Nephron progenitor cell (in vitro differentiated cells): ENCODE measurements around the gene PHKB.
"Not testable (repeated sequence)": the region's sequence is repeated elsewhere in the genome, so short reads cannot be mapped to it uniquely, and the experiment has no call there.

ENCODE experiments used
- DNase-seq: peaks from one replicate; pipeline ENCODE4 v3.0.0; 2021
- H3K27ac Mint-ChIP-seq: 2 replicates; pipeline ENCODE4 v1.8.0; 2021; ENCODE audit warnings: mild to moderate bottlenecking, moderate library complexity, mixed read lengths
- H3K27me3 Mint-ChIP-seq: 2 replicates; pipeline ENCODE4 v1.8.0; 2021; ENCODE audit warnings: mild to moderate bottlenecking, low read depth, mixed read lengths; ENCODE audit not compliant: poor library complexity
- H3K36me3 Mint-ChIP-seq: 2 replicates; pipeline ENCODE4 v1.8.0; 2021; ENCODE audit warnings: low read depth, mixed read lengths
- H3K4me1 Mint-ChIP-seq: 2 replicates; pipeline ENCODE4 v1.8.0; 2021; ENCODE audit warnings: mixed read lengths
- H3K4me3 Mint-ChIP-seq: 2 replicates; pipeline ENCODE4 v1.8.0; 2021; ENCODE audit warnings: mild to moderate bottlenecking, moderate library complexity, mixed read lengths
- H3K9me3 Mint-ChIP-seq: 2 replicates; pipeline ENCODE4 v1.8.0; 2021; ENCODE audit warnings: mild to moderate bottlenecking, moderate library complexity, mixed read lengths
- TF ChIP-seq, protein P1 (sequence below): fragments of 200-600 bp; sonication (generic); IDR thresholded peaks from 2 replicates; pipeline ENCODE4 v1.5.0; 2021; ENCODE audit warnings: antibody characterized with exemption

Gene PHKB

GRCh38 chr16:47528431-47528830 is 67.3 kb downstream of the PHKB start:
- Mint-ChIP-seq H3K4me3 (no peak overlapping the region), H3K27me3 (no peaks in the 10 kb centered on the region), H3K4me1 (peaks cover 5% of the 10 kb centered on the region), H3K36me3 (peaks cover 13% of the 10 kb centered on the region), H3K9me3 (no peaks in the 10 kb centered on the region), H3K27ac (no peak overlapping the region)
- DNase-seq, result no peak
- TF ChIP-seq, protein P1, sequence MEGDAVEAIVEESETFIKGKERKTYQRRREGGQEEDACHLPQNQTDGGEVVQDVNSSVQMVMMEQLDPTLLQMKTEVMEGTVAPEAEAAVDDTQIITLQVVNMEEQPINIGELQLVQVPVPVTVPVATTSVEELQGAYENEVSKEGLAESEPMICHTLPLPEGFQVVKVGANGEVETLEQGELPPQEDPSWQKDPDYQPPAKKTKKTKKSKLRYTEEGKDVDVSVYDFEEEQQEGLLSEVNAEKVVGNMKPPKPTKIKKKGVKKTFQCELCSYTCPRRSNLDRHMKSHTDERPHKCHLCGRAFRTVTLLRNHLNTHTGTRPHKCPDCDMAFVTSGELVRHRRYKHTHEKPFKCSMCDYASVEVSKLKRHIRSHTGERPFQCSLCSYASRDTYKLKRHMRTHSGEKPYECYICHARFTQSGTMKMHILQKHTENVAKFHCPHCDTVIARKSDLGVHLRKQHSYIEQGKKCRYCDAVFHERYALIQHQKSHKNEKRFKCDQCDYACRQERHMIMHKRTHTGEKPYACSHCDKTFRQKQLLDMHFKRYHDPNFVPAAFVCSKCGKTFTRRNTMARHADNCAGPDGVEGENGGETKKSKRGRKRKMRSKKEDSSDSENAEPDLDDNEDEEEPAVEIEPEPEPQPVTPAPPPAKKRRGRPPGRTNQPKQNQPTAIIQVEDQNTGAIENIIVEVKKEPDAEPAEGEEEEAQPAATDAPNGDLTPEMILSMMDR, result no peak

- no peaks in the 10 kb centered on the region for H3K27me3 Mint-ChIP-seq
- H3K36me3 Mint-ChIP-seq, result peaks cover 38% of the 10 kb centered on the region
- no peak overlapping the region for H3K4me3 Mint-ChIP-seq
- H3K27ac Mint-ChIP-seq, result no peak overlapping the region
- TF ChIP-seq, protein P1, result no peak
- H3K9me3 Mint-ChIP-seq, result peaks cover 8% of the 10 kb centered on the region
- no peaks in the 10 kb centered on the region for H3K4me1 Mint-ChIP-seq
- no peak for DNase-seq
These were observed 72.7 kb downstream of the PHKB start for GRCh38 chr16:47533744-47534292.

- no peak overlapping the region for H3K4me3 Mint-ChIP-seq
- no peaks in the 10 kb centered on the region for H3K4me1 Mint-ChIP-seq
- DNase-seq, result no peak
- peaks cover 52% of the 10 kb centered on the region for H3K9me3 Mint-ChIP-seq
- peaks cover 83% of the 10 kb centered on the region for H3K36me3 Mint-ChIP-seq
- H3K27ac Mint-ChIP-seq, result no peak overlapping the region
- H3K27me3 Mint-ChIP-seq, result no peaks in the 10 kb centered on the region
- TF ChIP-seq, protein P1, result no peak
These were observed 77.3 kb downstream of the PHKB start for GRCh38 chr16:47538472-47538871.

DNA sequence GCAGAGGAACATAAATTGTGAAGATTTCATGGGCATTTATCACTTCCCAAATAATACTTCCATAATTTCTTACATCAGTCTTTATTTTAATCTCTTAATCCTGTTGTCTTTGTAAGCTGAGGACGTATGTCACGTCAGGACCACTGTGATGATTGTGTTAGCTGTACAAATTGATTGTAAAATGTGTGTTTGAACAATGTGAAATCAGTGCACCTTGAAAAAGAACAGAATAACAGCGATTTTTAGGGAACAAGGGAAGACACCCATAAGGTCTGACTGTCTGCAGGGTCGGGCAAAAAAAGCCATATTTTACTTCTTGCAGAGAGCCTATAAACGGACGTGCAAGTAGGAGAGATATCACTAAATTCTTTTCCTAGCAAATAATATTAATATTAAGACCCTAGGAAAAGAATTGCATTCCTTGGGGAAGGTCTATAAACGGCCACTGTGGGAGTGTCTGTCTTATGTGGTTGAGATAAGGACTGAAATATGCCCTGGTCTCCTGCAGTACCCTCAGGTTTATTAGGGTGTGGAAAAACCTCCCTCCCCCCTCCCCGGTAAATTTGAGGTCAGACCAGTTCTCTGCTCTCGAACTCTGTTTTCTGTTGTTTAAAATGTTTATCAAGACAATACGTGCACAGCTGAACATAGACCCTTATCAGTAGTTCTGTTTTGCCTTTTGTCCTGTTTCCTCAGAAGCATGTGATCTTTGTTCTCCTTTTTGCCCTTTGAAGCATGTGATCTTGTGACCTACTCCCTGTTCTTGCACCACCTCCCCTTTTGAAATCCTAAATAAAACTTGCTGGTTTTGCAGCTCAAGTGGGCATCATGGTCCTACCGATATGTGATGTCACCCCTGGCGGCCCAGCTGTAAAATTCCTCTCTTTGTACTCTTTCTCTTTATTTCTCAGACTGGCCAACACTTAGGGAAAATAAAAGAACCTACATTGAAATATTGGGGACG is 78.9 kb downstream of the PHKB start:
- not testable (repeated sequence) for H3K27ac Mint-ChIP-seq, DNase-seq, H3K4me3 Mint-ChIP-seq, H3K4me1 Mint-ChIP-seq, H3K27me3 Mint-ChIP-seq
- Mint-ChIP-seq H3K36me3 (peaks cover 93% of the 10 kb centered on the region), H3K9me3 (peaks cover 67% of the 10 kb centered on the region)

DNA sequence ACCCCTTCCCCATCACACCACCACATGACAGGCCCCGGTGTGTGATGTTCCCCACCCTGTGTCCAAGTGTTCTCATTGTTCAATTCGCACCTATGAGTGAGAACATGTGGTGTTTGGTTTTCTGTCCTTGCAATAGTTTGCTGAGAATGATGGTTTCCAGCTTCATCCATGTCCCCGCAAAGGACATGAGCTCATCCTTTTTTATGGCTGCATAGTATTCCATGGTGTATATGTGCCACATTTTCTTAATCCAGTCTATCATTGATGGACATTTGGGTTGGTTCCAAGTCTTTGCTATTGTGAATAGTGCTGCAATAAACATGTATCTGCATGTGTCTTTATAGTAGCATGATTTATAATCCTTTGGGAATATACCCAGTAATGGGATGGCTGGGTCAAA is 80.0 kb downstream of the PHKB start:
- not testable (repeated sequence) for H3K27me3 Mint-ChIP-seq, H3K27ac Mint-ChIP-seq, H3K4me1 Mint-ChIP-seq, DNase-seq, H3K4me3 Mint-ChIP-seq
- peaks cover 98% of the 10 kb centered on the region for H3K36me3 Mint-ChIP-seq
- H3K9me3 Mint-ChIP-seq, result peaks cover 78% of the 10 kb centered on the region

DNA sequence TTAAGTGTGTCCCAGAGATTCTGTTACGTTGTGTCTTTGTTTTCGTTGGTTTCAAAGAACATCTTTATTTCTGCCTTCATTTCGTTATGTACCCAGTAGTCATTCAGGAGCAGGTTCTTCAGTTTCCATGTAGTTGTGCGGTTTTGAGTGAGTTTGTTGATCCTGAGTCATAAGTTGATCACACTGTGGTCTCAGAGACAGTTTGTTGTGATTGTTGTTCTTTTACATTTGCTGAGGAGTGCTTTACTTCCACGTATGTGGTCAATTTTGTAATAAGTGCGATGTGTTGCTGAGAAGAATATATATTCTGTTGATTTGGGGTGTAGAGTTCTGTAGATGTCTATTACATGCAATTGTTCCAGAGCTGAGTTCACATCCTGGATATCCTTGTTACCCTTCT is 83.1 kb downstream of the PHKB start:
- Mint-ChIP-seq H3K36me3 (peaks cover 94% of the 10 kb centered on the region), H3K9me3 (peaks cover 87% of the 10 kb centered on the region)
- H3K27ac Mint-ChIP-seq, H3K4me3 Mint-ChIP-seq, H3K4me1 Mint-ChIP-seq, H3K27me3 Mint-ChIP-seq, DNase-seq: not testable (repeated sequence)

- peaks cover 96% of the 10 kb centered on the region for H3K36me3 Mint-ChIP-seq
- H3K27me3 Mint-ChIP-seq, H3K4me3 Mint-ChIP-seq, DNase-seq, H3K27ac Mint-ChIP-seq, H3K4me1 Mint-ChIP-seq: not testable (repeated sequence)
- H3K9me3 Mint-ChIP-seq, result peaks cover 61% of the 10 kb centered on the region
These were observed 90.1 kb downstream of the PHKB start for GRCh38 chr16:47551185-47551584.

DNA sequence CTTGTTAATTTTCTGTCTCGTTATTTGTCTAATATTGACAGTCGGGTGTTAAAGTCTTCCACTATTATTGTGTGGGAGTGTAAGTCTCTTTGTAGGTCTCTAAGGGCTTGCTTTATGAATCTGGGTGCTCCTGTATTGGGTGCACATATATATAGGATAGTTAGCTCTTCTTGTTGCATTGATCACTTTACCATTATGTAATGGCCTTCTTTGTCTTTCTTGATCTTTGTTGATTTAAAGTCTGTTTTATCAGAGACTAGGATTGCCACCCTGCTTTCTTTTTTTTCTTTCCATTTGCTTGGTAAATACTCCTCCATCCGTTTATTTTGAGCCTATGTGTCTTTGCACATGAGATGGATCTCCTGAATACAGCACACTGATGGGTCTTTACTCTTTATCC is 90.6 kb downstream of the PHKB start:
- peaks cover 93% of the 10 kb centered on the region for H3K36me3 Mint-ChIP-seq
- H3K27me3 Mint-ChIP-seq, DNase-seq: not testable (repeated sequence)

More for the DNA sequence above, 90.6 kb downstream of the PHKB start:
- not testable (repeated sequence) for H3K4me3 Mint-ChIP-seq, H3K4me1 Mint-ChIP-seq, H3K27ac Mint-ChIP-seq
- H3K9me3 Mint-ChIP-seq, result peaks cover 58% of the 10 kb centered on the region
